Astrocyte (in vitro differentiated cells and primary cell): ENCODE data around the gene OSTF1.

Source experiments
- EZH2 ChIP-seq: IDR thresholded peaks from 2 replicates; pipeline ENCODE4 v1.6.1; 2012; ENCODE audit warnings: mild to moderate bottlenecking, low read length, inconsistent platforms; ENCODE audit not compliant: insufficient read depth
- TF ChIP-seq, protein P1 (sequence below): IDR thresholded peaks from 2 replicates; pipeline ENCODE4 v1.5.1; 2011; ENCODE audit warnings: low read depth, mild to moderate bottlenecking, inconsistent platforms, low read length, moderate library complexity; ENCODE audit not compliant: insufficient read depth

GRCh38 chr9:75102177-75102790 lies 14.0 kb downstream of the OSTF1 start:
- TF ChIP-seq, protein P1, sequence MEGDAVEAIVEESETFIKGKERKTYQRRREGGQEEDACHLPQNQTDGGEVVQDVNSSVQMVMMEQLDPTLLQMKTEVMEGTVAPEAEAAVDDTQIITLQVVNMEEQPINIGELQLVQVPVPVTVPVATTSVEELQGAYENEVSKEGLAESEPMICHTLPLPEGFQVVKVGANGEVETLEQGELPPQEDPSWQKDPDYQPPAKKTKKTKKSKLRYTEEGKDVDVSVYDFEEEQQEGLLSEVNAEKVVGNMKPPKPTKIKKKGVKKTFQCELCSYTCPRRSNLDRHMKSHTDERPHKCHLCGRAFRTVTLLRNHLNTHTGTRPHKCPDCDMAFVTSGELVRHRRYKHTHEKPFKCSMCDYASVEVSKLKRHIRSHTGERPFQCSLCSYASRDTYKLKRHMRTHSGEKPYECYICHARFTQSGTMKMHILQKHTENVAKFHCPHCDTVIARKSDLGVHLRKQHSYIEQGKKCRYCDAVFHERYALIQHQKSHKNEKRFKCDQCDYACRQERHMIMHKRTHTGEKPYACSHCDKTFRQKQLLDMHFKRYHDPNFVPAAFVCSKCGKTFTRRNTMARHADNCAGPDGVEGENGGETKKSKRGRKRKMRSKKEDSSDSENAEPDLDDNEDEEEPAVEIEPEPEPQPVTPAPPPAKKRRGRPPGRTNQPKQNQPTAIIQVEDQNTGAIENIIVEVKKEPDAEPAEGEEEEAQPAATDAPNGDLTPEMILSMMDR, result no peak
- no peak for TF ChIP-seq EZH2
